Liver (tissue), 3 donors: ENCODE data around the gene CHST6.
"Not testable (repeated sequence)": the region's sequence is repeated elsewhere in the genome, so short reads cannot be mapped to it uniquely, and the experiment has no call there.

Experiments
- ATF3 ChIP-seq: IDR thresholded peaks from 2 replicates; pipeline ENCODE4 v1.6.1; 2016; ENCODE audit warnings: antibody characterized with exemption
- CTCF ChIP-seq: fragments of 150-350 bp; IDR thresholded peaks from 2 replicates; pipeline ENCODE4 v1.5.1; 2017; ENCODE audit warnings: improper control_type of control experiment, low read depth, low read length; ENCODE audit not compliant: missing input control
- EGR1 ChIP-seq, 2 donors: IDR thresholded peaks; 2 replicates each; pipeline ENCODE4 v1.6.1; 2016 to 2018; ENCODE audit warnings: antibody characterized with exemption in 2 of 2, low read depth in 2 of 2
- GABPA ChIP-seq, 2 donors: IDR thresholded peaks in 1 of 2; conservative IDR thresholded peaks in 1 of 2; 2 replicates each; pipeline ENCODE4 v1.6.1; 2016; ENCODE audit warnings: antibody characterized with exemption in 2 of 2, mild to moderate bottlenecking in 1 of 2, moderate library complexity in 1 of 2
- RAD21 ChIP-seq, 2 donors: IDR thresholded peaks; 2 replicates each; pipeline ENCODE4 v1.6.1; 2016; ENCODE audit warnings: antibody characterized with exemption in 2 of 2, mild to moderate bottlenecking in 2 of 2
- REST ChIP-seq: IDR thresholded peaks from 2 replicates; pipeline ENCODE4 v1.6.1; 2016; ENCODE audit warnings: antibody characterized with exemption, mild to moderate bottlenecking
- SP1 ChIP-seq: IDR thresholded peaks from 2 replicates; pipeline ENCODE4 v1.6.1; 2018; ENCODE audit warnings: antibody characterized with exemption, mild to moderate bottlenecking
- TAF1 ChIP-seq: conservative IDR thresholded peaks from 2 replicates; pipeline ENCODE4 v1.6.1; 2016; ENCODE audit warnings: antibody characterized with exemption, mild to moderate bottlenecking
- YY1 ChIP-seq: IDR thresholded peaks from 2 replicates; pipeline ENCODE4 v1.6.1; 2016; ENCODE audit warnings: antibody characterized with exemption, mild to moderate bottlenecking
- donor health status: healthy.
- donor health status: healthy.

GRCh38 chr16:75542462-75542861, 47.2 kb upstream of the CHST6 start:
- TF ChIP-seq CTCF; EGR1 (IDR thresholded peaks at IDR 0.05; ENCODE audit: low read depth in 2 of 2); GABPA (IDR thresholded peaks at IDR 0.05 in 1 of 2, conservative IDR thresholded peaks at IDR 0.05 in 1 of 2); ATF3; YY1; SP1; REST; TAF1; RAD21 (IDR thresholded peaks at IDR 0.05): not testable (repeated sequence)
